GM21515 (cell line): ENCODE measurements around the gene ETV3.
"Not testable (repeated sequence)": the region's sequence is repeated elsewhere in the genome, so short reads cannot be mapped to it uniquely, and the experiment has no call there.

ENCODE experiments used
- ATAC-seq: cut with Tn5 transposase; IDR thresholded peaks from one replicate; pipeline ENCODE4 v1.9.1; 2021; ENCODE audit not compliant: unreplicated experiment

Gene ETV3

GRCh38 chr1:157138220-157139051 lies at the start of gene ETV3:
TSS of gene ETV3 (minus strand) at chr1:157138395. CDS start at chr1:157136352, 2,043 bp downstream.
- ATAC-seq: peak; percentile 90

GRCh38 chr1:157186281-157186992 lies 48.2 kb upstream of the ETV3 start:
- no peak for ATAC-seq

DNA sequence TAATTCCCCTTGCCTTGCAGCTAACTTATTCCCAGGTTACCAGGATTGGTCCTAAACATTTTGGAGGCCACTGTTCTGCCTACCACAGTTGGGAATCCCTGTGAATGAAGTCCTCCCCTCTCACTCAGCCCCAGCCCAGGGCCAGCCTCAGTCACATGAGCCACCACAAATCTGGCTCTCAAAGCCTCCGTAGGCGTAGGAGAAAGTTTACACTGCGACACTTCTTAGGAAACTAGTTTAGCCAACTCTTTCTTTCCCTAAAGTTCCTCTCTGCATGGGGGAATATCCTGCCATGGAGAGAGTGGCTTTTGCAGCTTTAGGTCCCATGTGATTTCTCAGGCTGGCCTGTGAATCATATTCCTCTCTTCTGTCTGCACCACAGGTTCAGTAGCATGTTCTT lies 45.7 kb upstream of the ETV3 start:
- ATAC-seq: no peak

DNA sequence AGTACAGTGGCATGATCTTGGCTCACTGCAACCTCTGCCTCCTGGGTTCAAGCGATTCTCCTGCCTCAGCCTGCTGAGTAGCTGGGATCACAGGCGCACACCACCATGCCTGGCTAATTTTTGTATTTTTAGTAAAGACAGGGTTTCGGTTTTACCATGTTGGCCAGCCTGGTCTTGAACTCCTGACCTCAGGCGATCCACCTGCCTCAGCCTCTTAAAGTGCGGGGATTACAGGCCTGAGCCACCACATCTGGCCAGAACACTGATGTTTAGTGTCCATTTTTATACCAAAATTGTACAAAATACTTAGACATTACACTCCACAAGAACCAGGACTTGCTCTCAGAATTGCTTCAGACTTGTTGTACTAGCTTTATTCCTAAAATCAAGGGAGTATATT lies 44.2 kb upstream of the ETV3 start:
- not testable (repeated sequence) for ATAC-seq

DNA sequence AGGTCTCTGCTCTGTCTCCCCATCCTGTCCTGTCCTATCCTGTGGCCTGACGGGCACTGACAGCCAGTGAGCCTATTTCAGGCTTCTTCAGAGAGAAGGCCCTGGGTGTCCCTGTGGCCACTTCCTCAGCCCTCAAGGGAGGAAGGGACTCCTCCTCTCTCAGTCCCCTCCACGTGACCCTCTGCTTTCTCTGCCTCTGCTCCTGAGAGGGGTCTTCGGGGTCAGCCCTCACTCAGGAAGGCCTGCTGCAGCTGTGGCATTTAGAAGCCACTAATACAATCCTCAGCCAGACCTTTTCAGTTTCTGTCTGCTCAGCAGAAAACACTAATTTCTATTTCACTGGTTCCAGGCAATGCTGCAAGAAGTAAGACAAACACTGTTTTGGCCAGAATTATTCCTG lies 43.6 kb upstream of the ETV3 start:
- no peak for ATAC-seq

GRCh38 chr1:157181258-157181657 lies 43.1 kb upstream of the ETV3 start:
- ATAC-seq: no peak

GRCh38 chr1:157178490-157178889 lies 40.3 kb upstream of the ETV3 start:
- no peak for ATAC-seq

DNA sequence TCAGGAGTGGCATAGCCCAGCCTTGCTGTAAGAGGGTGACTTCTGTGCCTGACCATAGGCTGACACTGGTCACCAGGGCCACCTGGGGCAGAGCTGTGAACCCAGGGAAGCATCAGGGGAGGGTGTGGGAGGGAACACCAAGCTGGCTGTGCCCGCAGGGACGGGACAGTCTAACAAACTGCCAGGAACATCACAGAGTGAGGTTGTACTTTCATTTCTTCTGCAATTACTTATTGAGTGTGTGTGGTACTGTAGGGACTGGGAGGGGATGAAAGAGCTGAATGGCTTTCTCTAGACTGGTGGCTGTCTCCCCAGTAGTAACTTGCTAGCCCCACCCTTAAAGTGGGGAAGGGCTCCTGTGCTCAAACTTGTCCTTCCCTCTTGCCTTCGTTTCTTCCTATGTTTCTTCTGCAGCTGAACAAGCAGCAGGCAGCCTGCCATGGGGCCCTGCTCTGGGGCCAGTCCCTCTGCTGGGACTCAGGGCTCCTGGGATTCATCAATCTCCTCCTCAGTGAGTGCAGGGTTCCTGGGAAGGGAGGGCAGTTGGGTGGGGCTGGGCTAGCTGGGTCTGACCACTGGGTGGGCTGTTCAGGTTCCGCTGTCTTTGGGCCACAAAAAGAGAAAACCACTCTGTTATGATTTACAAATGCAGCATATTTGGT lies 39.7 kb upstream of the ETV3 start:
- no peak for ATAC-seq

- peak; percentile 49 for ATAC-seq
Observed at GRCh38 chr1:157176591-157177121, 38.5 kb upstream of the ETV3 start.

GRCh38 chr1:157176016-157176415 lies 37.8 kb upstream of the ETV3 start:
- no peak for ATAC-seq

DNA sequence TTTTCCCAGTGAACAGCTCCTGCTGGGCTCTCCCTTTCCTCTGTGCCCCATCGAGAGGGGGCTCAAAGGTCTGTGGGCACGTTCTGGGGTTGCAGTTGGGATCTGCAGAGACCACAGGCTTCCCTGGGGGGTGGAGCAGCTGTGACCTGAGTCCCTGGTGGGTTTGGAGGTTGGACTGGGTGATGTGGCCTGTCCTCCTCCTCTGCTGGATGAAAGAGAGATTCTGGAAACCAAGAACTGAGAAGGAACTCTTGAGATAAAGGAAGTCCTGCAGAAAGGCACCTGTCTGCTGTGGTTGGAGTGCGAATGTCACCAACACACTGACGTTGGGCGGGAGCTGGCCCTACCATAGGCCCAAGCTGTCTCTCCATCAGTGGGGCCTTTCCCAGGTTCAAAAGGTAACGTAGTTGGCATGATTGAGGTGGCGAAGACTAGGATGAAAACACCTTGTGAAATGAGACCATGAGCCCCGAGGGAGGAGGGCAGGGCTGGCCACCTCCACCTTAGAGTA lies 35.8 kb upstream of the ETV3 start:
- no peak for ATAC-seq

DNA sequence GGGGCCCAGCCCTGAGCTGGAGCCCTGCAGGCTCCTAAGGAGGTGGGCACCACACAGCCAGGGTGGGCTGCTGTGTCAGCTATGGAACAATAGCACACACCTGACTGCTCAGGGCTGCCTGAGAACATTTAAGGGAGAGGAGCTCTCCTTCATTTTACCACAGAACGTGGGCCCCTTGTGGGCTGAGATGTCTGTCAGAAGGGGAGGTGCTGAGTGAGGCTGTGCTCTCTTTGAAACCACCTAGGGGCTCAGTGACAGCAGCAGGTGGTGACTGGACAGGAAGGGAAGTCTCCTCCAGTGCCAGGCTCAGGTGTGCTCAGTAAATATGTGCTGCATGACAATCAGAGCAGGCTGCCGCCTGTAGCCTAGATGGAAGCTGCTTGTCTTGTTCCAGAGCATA lies 35.0 kb upstream of the ETV3 start:
- ATAC-seq: not testable (repeated sequence)

- ATAC-seq: not testable (repeated sequence)
Observed at GRCh38 chr1:157172591-157172990, 34.4 kb upstream of the ETV3 start.

DNA sequence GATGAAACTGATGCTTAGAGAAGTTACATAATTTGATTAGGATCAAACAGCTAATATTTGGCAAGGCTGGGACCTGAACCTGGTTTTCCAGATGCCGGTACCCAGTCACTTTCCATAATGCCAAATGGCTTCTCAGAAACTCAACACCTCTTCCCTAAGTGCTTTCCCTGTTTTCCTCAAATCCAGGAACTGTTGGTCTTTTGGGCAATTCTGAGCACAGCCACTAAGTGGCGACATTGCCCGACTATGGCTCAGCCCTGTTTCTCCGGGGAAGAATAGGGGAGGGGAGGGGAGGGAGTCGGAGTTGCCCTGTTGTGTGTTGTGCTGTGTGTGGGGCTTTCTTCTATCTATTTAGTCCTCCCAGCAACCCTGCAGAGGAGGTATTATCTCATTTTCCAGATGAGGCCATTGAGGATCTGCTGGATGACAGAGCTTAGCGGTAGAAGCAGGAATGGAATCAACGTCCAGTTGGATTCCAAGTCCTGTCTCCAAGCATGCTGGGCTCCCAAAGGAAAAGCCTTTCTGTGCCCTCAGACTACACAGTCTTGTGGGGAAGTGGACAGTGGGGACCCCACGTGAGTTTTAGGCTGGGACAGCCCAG lies 33.8 kb upstream of the ETV3 start:
- not testable (repeated sequence) for ATAC-seq

- no peak for ATAC-seq
Observed at GRCh38 chr1:157170677-157171515, 32.7 kb upstream of the ETV3 start.

DNA sequence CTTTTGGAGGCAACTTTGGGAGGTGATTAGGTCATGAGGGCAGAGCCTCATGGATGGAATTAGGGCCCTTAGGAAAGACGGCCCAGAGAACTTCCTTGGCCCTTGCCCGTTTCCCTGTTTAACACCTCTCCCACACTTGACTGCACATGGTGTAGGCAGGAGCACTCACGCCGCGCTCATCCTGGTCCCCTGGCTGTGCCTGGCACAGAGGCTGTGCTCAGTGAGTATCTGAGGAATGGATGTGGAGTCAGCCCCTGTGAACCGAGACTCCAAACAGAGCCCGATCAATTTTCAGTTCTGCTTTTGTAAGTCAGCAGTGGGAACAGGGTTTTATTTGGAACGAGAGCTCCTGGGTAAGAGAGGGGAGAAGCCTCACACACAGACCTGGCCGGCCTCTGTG lies 29.8 kb upstream of the ETV3 start:
- no peak for ATAC-seq

DNA sequence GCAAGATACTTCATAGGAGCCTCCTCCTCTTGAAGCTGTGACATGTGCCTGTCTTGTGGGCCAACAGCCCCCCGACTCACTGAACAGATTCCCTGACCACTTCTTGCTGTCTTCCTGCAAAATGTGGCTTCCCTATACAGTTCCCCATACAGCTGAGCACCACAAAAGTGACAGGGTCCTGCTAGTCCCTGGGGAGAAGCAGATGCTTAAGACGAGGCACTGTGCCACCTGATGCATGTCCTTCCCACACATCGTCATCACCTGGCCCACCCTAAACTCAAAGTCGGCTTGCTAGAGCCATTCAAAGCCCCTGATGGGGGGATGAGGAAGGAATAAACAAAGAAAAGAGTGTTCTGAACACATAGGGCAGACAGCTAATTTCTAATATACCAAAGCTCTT lies 29.2 kb upstream of the ETV3 start:
- no peak for ATAC-seq

DNA sequence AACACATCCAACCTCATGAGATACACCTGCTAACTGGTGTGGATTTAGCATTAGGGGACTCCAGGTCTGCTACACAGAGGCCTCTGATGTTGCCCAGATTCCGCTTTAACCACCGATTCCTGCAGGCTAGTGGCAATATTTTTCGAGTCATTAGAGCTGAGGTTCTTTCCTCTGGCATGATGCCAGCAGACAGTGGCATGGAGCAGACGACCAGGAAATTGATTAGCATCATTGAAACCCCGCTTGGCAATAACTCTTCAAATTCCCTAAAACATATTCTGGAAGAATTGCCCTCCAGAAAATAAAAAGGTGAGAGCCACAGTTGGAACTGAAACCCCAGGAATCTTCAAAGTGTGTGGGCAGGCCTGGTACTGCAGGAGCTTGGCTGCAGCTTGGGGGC lies 28.4 kb upstream of the ETV3 start:
- ATAC-seq: no peak

GRCh38 chr1:157163273-157164127 lies 25.3 kb upstream of the ETV3 start:
- no peak for ATAC-seq
